ENCODE data around the gene NCOA3.

The NCOA3 gene

DNA sequence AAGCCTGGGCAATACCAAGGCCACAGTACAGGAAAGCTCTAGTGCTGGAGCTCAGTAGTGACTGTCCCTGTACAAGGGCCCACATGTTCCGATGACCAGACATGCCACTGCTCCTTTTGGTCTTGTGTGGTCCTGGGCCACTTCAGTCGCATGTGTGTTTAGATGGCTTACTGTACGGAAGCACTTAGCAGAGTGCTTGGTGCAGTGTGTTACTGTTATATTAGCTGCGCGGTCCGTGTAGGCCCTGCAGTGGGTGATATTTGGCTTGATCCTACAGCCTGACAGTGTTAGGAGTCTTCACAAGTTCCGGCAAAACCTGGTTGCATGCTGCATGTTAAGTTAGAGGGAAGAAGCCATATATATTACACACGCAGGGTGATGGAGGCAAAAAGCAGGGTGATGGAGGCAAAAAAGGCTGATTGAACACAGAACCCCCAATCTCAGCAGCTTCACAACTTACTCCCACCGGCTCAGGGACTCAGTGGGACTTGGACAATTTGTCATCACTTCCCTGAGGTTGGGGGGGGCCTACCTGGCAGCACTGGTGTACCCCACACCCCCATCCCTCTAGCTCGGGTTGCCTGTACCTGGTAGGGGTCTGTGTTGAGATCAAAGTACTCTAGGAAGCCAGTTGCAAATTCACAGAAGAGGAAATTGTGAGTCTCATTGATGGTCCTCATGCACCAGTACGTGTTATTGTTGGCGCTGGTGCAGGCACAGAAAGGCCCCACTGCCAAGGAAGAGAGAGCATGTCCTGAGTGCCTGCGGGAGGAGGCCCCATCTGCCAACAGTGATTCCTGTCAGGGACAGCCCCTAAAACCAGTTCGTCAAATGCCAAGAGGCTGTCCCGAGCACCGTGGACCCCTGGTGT is 161.0 kb downstream of the NCOA3 start:
- Histone ChIP-seq H3K9me3 (ENCODE audit: control insufficient read depth in 2 of 2, low read length in 2 of 2) (no peaks in the 10 kb centered on the region), H3K4me1 (ENCODE audit: control insufficient read depth, insufficient read depth, low read length) (peaks cover 8% of the 10 kb centered on the region), H3K9ac (ENCODE audit: low read length in 2 of 2) (no peak overlapping the region), H3K27ac (ENCODE audit: low read length) (no peak overlapping the region), H3K4me3 (ENCODE audit: low read length in 2 of 2) (no peak overlapping the region), H3K27me3 (ENCODE audit: control insufficient read depth in 1 of 2, insufficient read depth in 2 of 2, low read length in 2 of 2) (no peaks in the 10 kb centered on the region), H3K36me3 (ENCODE audit: control insufficient read depth in 2 of 2, insufficient read depth in 2 of 2, low read length in 2 of 2) (peaks cover 29 to 39% of the 10 kb centered on the region in 2 donors)

DNA sequence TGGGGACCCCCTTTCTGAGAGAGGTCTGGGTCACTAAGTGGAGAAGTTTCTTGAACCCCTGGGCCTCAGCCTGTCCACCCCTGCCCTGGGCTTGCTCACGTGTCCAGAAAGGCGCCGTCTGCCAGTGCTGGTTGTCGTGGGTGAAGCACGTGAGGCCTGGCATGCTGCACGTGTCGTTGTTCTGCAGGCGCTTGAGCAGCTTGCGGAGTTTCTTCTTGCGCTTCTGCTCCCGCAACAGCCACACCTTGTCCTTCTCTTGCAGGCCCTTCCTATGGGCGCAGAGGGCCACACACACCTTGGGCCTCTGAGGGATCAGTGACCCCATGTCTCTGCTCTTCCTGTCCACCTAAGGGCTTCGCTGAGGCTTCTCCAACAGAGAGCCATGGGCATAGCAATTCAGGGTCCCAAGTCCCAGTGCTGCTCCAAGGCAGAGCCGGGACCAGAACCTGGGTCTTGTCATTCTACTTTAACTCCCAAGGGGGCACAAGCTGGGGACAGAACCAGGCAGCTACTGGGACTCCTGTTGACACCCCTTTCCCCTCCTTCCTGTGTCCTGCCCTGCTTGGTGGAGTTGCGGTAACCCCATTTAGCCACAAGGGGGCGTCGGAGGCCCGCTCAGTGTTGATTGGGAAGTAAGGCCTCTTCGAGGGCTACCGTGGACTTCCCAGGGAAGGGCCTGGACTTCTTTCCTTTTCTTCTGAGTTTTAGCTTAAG is 161.8 kb downstream of the NCOA3 start:
- Histone ChIP-seq H3K4me3 (ENCODE audit: low read length in 2 of 2) (no peak overlapping the region), H3K9me3 (ENCODE audit: control insufficient read depth in 2 of 2, low read length in 2 of 2) (no peaks in the 10 kb centered on the region), H3K27ac (ENCODE audit: low read length) (no peak overlapping the region), H3K9ac (ENCODE audit: low read length in 2 of 2) (peak overlapping the region in 1 of 2 donors; percentile 42), H3K27me3 (ENCODE audit: control insufficient read depth in 1 of 2, insufficient read depth in 2 of 2, low read length in 2 of 2) (no peaks in the 10 kb centered on the region), H3K4me1 (ENCODE audit: control insufficient read depth, insufficient read depth, low read length) (peaks cover 8% of the 10 kb centered on the region), H3K36me3 (ENCODE audit: control insufficient read depth in 2 of 2, insufficient read depth in 2 of 2, low read length in 2 of 2) (peaks cover 24 to 33% of the 10 kb centered on the region in 2 donors)

DNA sequence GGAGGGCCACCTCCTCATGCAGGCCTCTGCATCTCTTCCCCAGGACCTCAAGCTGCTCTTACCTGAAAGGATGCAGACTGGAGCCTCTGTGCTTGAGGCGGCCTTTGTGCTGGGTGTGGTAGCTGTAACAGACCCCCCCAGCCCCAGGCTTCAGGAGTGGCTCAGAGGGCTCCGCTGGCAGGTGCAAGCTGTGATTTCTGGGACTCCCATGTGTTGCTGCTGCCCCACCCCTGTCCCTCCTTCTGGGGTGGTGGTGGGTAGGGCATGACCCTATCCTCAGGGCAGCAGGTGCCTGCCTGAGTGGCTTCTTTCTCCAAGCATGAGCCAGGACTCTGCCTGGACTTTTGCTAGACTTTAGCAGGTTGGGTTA is 162.4 kb downstream of the NCOA3 start:
- peaks cover 24 to 30% of the 10 kb centered on the region in 2 donors for H3K36me3 ChIP-seq (ENCODE audit: control insufficient read depth in 2 of 2, insufficient read depth in 2 of 2, low read length in 2 of 2)
- no peaks in the 10 kb centered on the region for H3K9me3 ChIP-seq (ENCODE audit: control insufficient read depth in 2 of 2, low read length in 2 of 2)
- no peaks in the 10 kb centered on the region for H3K27me3 ChIP-seq (ENCODE audit: control insufficient read depth in 1 of 2, insufficient read depth in 2 of 2, low read length in 2 of 2)
- peaks cover 8% of the 10 kb centered on the region for H3K4me1 ChIP-seq (ENCODE audit: control insufficient read depth, insufficient read depth, low read length)
- peak overlapping the region in 1 of 2 donors; percentile 42 for H3K9ac ChIP-seq (ENCODE audit: low read length in 2 of 2)
- no peak overlapping the region for H3K4me3 ChIP-seq (ENCODE audit: low read length in 2 of 2)
- no peak overlapping the region for H3K27ac ChIP-seq (ENCODE audit: low read length)

DNA sequence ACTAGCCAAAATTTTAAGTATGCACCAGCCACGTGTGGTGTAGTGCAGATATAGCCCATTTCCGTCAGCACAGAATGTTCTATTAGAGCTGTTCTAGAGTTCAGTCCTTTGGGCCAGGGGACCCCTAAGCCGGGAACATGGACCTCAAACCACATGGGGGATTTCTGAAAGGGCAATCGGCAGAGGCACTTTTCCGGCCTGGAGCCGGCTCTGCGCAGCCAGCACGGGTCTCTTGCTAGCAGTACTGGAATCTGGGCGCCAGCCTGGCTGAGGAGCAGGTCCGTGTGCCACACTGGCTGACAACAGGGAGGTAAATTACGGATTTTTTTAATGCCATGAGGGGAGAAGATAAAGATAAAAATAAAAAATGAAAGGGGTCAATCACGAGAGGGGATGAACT is 163.1 kb downstream of the NCOA3 start:
- peaks cover 8% of the 10 kb centered on the region for H3K4me1 ChIP-seq (ENCODE audit: control insufficient read depth, insufficient read depth, low read length)
- H3K4me3 ChIP-seq (ENCODE audit: low read length in 2 of 2), result no peak overlapping the region
- H3K9ac ChIP-seq (ENCODE audit: low read length in 2 of 2), result no peak overlapping the region
- H3K36me3 ChIP-seq (ENCODE audit: control insufficient read depth in 2 of 2, insufficient read depth in 2 of 2, low read length in 2 of 2), result peaks cover 17 to 24% of the 10 kb centered on the region in 2 donors
- no peaks in the 10 kb centered on the region for H3K27me3 ChIP-seq (ENCODE audit: control insufficient read depth in 1 of 2, insufficient read depth in 2 of 2, low read length in 2 of 2)
- H3K27ac ChIP-seq (ENCODE audit: low read length), result no peak overlapping the region
- H3K9me3 ChIP-seq (ENCODE audit: control insufficient read depth in 2 of 2, low read length in 2 of 2), result no peaks in the 10 kb centered on the region

DNA sequence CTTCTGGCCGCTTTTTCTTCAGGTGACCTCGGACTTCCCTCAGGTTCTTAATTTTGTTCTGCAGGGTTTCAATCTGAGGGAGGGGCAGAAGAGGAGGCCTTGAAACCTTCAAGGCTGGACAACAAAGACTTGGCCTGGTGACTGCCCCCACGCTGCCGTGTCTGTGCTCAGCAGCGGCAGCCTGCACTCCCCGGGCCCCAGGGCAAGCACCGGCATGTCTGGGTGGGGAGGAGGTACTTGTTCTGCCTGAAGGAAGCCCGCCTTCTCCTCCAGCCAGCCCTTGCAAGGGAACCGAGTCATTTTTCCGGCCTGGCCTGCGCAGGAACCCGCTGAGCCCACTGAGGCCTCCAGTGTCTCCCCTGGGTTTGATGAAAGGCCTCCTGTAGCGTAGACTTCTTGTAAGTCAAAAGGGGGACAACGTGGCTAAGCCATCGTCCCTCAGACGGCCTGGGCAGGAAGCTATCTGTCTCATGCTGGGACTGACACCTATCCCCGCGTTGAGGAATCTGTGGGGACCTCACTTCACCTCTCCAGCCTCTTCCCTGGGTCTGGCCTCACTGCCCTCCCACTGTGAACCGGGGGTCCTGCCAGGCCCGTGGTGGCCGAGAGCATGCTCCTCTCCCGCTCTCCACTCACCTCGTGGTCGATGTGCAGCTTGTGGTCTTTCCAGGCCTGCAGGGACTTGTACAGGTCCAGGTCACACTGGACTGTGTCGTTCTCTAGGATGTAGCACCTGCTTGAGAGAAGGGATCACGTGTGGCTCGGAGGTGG is 163.7 kb downstream of the NCOA3 start:
- Histone ChIP-seq H3K27me3 (ENCODE audit: control insufficient read depth in 1 of 2, insufficient read depth in 2 of 2, low read length in 2 of 2) (no peaks in the 10 kb centered on the region), H3K36me3 (ENCODE audit: control insufficient read depth in 2 of 2, insufficient read depth in 2 of 2, low read length in 2 of 2) (peaks cover 13 to 17% of the 10 kb centered on the region in 2 donors), H3K9me3 (ENCODE audit: control insufficient read depth in 2 of 2, low read length in 2 of 2) (no peaks in the 10 kb centered on the region), H3K9ac (ENCODE audit: low read length in 2 of 2) (no peak overlapping the region), H3K4me1 (ENCODE audit: control insufficient read depth, insufficient read depth, low read length) (peaks cover 8% of the 10 kb centered on the region), H3K4me3 (ENCODE audit: low read length in 2 of 2) (no peak overlapping the region), H3K27ac (ENCODE audit: low read length) (no peak overlapping the region)

DNA sequence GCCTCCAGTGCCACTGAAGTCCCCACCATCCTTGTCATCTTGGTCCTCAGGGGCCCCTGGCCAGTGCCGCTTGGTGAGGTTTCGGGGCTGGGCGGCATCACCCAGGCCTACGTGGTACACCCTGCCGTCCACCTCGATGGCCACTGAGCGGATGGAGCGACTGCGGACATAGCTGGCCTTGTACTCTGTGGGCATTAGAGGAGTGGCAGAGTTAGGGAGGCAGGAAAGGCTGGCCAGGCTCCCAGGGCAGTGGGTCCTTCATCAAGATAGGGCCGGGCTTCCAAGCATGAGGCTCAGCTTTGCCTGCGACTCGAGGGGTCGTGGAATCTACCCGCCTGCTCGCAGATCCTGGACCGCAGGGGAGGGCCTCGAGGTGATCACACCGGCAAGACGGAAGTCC is 164.6 kb downstream of the NCOA3 start:
- Histone ChIP-seq H3K4me3 (ENCODE audit: low read length in 2 of 2) (no peak overlapping the region), H3K36me3 (ENCODE audit: control insufficient read depth in 2 of 2, insufficient read depth in 2 of 2, low read length in 2 of 2) (peaks cover 13 to 15% of the 10 kb centered on the region in 2 donors), H3K27me3 (ENCODE audit: control insufficient read depth in 1 of 2, insufficient read depth in 2 of 2, low read length in 2 of 2) (no peaks in the 10 kb centered on the region), H3K27ac (ENCODE audit: low read length) (no peak overlapping the region), H3K9me3 (ENCODE audit: control insufficient read depth in 2 of 2, low read length in 2 of 2) (no peaks in the 10 kb centered on the region), H3K9ac (ENCODE audit: low read length in 2 of 2) (no peak overlapping the region), H3K4me1 (ENCODE audit: control insufficient read depth, insufficient read depth, low read length) (peaks cover 8% of the 10 kb centered on the region)

DNA sequence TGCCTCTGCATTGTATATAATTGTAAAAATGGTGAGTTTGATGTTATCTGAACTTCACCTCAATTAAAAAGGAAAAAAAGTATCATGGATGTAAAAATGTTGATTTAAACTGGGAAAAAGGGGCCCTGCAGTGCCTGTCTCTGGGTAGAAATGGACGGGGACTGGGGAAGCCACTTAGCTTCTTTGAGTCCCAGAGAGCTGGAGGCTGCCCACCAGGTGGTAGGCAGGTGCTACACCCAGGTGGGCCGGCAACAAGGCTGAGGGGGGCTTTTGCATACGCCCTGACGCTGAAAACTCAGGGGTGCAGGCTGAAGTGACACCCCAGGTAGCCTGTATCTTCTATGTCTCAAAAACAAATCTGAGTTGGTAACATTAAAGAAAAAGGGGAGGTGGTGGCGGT is 165.4 kb downstream of the NCOA3 start:
- H3K27me3 ChIP-seq (ENCODE audit: control insufficient read depth in 1 of 2, insufficient read depth in 2 of 2, low read length in 2 of 2), result no peaks in the 10 kb centered on the region
- no peak overlapping the region for H3K9ac ChIP-seq (ENCODE audit: low read length in 2 of 2)
- H3K4me3 ChIP-seq (ENCODE audit: low read length in 2 of 2), result no peak overlapping the region
- peaks cover 7 to 9% of the 10 kb centered on the region in 2 donors for H3K36me3 ChIP-seq (ENCODE audit: control insufficient read depth in 2 of 2, insufficient read depth in 2 of 2, low read length in 2 of 2)
- H3K9me3 ChIP-seq (ENCODE audit: control insufficient read depth in 2 of 2, low read length in 2 of 2), result no peaks in the 10 kb centered on the region
- no peak overlapping the region for H3K27ac ChIP-seq (ENCODE audit: low read length)
- H3K4me1 ChIP-seq (ENCODE audit: control insufficient read depth, insufficient read depth, low read length), result peaks cover 8% of the 10 kb centered on the region

DNA sequence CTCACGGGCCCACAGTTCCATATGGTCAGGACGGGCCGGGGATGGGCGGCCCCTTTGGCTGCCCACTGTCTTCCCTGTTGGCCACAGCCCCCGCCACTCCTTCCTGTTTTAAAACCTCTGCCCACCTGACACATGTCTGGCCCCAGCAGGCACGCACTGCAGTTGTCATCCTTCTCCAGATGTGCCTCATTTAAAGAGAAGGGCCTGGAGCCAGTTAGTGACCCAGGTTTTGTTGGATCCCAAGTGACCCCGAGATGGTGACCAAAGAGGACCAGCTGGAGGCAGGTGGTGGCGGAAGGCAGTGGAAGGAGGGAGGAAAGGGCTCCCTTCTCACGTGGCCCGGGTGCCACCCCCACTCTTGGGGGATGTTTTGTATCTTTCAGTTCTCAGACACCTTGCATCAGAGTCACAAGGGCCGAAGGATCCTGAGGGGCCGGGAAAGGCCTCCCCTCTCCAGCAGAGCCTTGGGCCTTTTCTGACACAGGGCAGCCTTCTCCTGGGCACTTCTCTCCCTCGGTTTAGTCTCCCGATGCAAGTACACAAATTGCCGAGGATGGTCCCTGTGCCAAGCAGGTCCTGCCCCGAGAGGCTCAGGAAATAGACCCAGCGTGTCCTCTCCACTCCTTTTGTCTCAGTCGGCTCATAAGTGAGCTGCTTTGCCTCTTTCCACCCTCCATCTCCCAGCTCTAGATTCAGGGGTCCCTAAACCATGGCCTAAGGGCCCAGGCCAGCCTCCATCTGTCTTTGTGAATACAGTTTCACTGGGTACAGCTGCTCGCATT is 166.0 kb downstream of the NCOA3 start:
- H3K4me3 ChIP-seq (ENCODE audit: low read length in 2 of 2), result no peak overlapping the region
- peaks cover 2 to 6% of the 10 kb centered on the region in 2 donors for H3K36me3 ChIP-seq (ENCODE audit: control insufficient read depth in 2 of 2, insufficient read depth in 2 of 2, low read length in 2 of 2)
- H3K9me3 ChIP-seq (ENCODE audit: control insufficient read depth in 2 of 2, low read length in 2 of 2), result no peaks in the 10 kb centered on the region
- no peak overlapping the region for H3K27ac ChIP-seq (ENCODE audit: low read length)
- no peaks in the 10 kb centered on the region for H3K27me3 ChIP-seq (ENCODE audit: control insufficient read depth in 1 of 2, insufficient read depth in 2 of 2, low read length in 2 of 2)
- peaks cover 8% of the 10 kb centered on the region for H3K4me1 ChIP-seq (ENCODE audit: control insufficient read depth, insufficient read depth, low read length)
- no peak overlapping the region for H3K9ac ChIP-seq (ENCODE audit: low read length in 2 of 2)

DNA sequence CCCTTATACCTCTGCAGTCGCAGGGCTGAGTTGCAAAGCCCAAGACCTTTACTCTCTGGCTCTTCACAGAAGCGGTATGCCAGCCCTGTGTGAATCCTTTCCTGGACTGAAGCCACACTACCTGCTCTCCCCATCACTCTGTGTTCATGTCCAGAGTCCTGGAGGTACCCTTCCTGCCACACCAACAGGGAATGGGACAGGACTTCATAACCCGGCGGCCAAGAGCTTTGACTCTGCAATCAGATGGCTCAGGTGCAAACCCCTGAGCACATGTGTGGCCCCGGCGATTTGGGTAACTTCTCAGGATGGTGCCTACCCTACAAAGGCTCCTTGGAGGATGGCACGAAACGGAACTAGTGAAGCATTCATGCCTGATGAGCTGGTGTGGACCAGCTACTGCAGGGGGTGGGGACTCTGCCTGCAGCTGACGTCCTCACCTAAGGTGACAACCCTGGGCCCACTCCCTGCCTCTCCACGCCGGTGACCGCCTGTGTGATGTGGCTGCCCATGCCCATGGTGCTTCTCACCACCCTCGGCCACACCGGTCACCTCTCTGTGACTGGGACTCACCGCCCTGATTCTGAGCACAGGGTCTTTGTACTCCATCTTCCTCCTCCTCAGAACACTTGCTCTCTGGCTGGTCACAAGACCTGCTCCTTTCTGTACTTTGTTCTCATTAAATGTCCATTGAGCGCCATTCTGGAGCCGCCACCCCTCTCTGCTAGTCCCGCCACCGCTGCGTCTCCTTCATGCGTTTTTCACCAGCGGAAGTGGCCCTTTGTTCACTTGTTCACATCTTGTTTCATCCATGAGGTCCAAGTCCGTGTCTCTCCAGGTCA is 166.8 kb downstream of the NCOA3 start:
- no peak overlapping the region for H3K27ac ChIP-seq (ENCODE audit: low read length)
- H3K36me3 ChIP-seq (ENCODE audit: control insufficient read depth in 2 of 2, insufficient read depth in 2 of 2, low read length in 2 of 2), result peaks cover 3 to 7% of the 10 kb centered on the region in 2 donors
- no peaks in the 10 kb centered on the region for H3K27me3 ChIP-seq (ENCODE audit: control insufficient read depth in 1 of 2, insufficient read depth in 2 of 2, low read length in 2 of 2)
- no peaks in the 10 kb centered on the region for H3K9me3 ChIP-seq (ENCODE audit: control insufficient read depth in 2 of 2, low read length in 2 of 2)
- no peak overlapping the region for H3K4me3 ChIP-seq (ENCODE audit: low read length in 2 of 2)
- H3K4me1 ChIP-seq (ENCODE audit: control insufficient read depth, insufficient read depth, low read length), result peaks cover 8% of the 10 kb centered on the region
- no peak overlapping the region for H3K9ac ChIP-seq (ENCODE audit: low read length in 2 of 2)
